ENCODE measurements around the gene MC1R.
"Not testable (repeated sequence)": the region's sequence is repeated elsewhere in the genome, so short reads cannot be mapped to it uniquely, and the experiment has no call there.

The MC1R gene

GRCh38 chr16:89931305-89931896 is 12.7 kb downstream of the MC1R start:
- no peaks in the 10 kb centered on the region for H3K4me1 ChIP-seq (ENCODE audit: insufficient read depth, low read length)
- no peak overlapping the region for H3K4me3 ChIP-seq (ENCODE audit: low read length)
- H3K36me3 ChIP-seq (ENCODE audit: insufficient read depth, low read depth, low read length), result peaks cover 64% of the 10 kb centered on the region
- no peak overlapping the region for H3K27ac ChIP-seq (ENCODE audit: low read length)
- H3K9ac ChIP-seq (ENCODE audit: low read depth, low read length), result no peak overlapping the region
- no peaks in the 10 kb centered on the region for H3K9me3 ChIP-seq (ENCODE audit: insufficient read depth, low read depth, low read length)
- no peaks in the 10 kb centered on the region for H3K27me3 ChIP-seq (ENCODE audit: insufficient read depth, low read length)

- Histone ChIP-seq H3K4me1 (ENCODE audit: insufficient read depth, low read length) (no peaks in the 10 kb centered on the region), H3K9me3 (ENCODE audit: insufficient read depth, low read depth, low read length) (no peaks in the 10 kb centered on the region), H3K36me3 (ENCODE audit: insufficient read depth, low read depth, low read length) (peaks cover 64% of the 10 kb centered on the region), H3K4me3 (ENCODE audit: low read length) (no peak overlapping the region), H3K9ac (ENCODE audit: low read depth, low read length) (no peak overlapping the region), H3K27me3 (ENCODE audit: insufficient read depth, low read length) (no peaks in the 10 kb centered on the region), H3K27ac (ENCODE audit: low read length) (no peak overlapping the region)
These were observed 13.3 kb downstream of the MC1R start for GRCh38 chr16:89931964-89932363.

- not testable (repeated sequence) for H3K27ac ChIP-seq (ENCODE audit: low read length); H3K27me3 ChIP-seq (ENCODE audit: insufficient read depth, low read length); H3K9ac ChIP-seq (ENCODE audit: low read depth, low read length); H3K4me3 ChIP-seq (ENCODE audit: low read length); H3K4me1 ChIP-seq (ENCODE audit: insufficient read depth, low read length); H3K9me3 ChIP-seq (ENCODE audit: insufficient read depth, low read depth, low read length)
- peaks cover 58% of the 10 kb centered on the region for H3K36me3 ChIP-seq (ENCODE audit: insufficient read depth, low read depth, low read length)
These were observed 15.4 kb downstream of the MC1R start for GRCh38 chr16:89934019-89934418.

DNA sequence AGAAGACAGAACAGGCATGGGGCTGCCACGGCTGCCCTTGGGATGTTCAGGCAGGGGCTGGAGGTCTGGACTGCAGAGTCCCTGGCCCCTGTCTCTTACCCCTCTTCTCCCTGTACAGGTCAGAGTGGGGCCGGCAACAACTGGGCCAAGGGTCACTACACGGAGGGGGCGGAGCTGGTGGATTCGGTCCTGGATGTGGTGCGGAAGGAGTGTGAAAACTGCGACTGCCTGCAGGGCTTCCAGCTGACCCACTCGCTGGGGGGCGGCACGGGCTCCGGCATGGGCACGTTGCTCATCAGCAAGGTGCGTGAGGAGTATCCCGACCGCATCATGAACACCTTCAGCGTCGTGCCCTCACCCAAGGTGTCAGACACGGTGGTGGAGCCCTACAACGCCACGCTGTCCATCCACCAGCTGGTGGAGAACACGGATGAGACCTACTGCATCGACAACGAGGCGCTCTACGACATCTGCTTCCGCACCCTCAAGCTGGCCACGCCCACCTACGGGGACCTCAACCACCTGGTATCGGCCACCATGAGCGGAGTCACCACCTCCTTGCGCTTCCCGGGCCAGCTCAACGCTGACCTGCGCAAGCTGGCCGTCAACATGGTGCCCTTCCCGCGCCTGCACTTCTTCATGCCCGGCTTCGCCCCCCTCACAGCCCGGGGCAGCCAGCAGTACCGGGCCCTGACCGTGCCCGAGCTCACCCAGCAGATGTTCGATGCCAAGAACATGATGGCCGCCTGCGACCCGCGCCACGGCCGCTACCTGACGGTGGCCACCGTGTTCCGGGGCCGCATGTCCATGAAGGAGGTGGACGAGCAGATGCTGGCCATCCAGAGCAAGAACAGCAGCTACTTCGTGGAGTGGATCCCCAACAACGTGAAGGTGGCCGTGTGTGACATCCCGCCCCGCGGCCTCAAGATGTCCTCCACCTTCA is 16.2 kb downstream of the MC1R start:
- Histone ChIP-seq H3K36me3 (ENCODE audit: insufficient read depth, low read depth, low read length) (peaks cover 50% of the 10 kb centered on the region), H3K9ac (ENCODE audit: low read depth, low read length) (no peak overlapping the region), H3K4me1 (ENCODE audit: insufficient read depth, low read length) (no peaks in the 10 kb centered on the region), H3K4me3 (ENCODE audit: low read length) (no peak overlapping the region), H3K27me3 (ENCODE audit: insufficient read depth, low read length) (no peaks in the 10 kb centered on the region), H3K9me3 (ENCODE audit: insufficient read depth, low read depth, low read length) (no peaks in the 10 kb centered on the region), H3K27ac (ENCODE audit: low read length) (no peak overlapping the region)

DNA sequence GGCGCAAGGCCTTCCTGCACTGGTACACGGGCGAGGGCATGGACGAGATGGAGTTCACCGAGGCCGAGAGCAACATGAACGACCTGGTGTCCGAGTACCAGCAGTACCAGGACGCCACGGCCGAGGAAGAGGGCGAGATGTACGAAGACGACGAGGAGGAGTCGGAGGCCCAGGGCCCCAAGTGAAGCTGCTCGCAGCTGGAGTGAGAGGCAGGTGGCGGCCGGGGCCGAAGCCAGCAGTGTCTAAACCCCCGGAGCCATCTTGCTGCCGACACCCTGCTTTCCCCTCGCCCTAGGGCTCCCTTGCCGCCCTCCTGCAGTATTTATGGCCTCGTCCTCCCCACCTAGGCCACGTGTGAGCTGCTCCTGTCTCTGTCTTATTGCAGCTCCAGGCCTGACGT is 17.0 kb downstream of the MC1R start:
- H3K9me3 ChIP-seq (ENCODE audit: insufficient read depth, low read depth, low read length); H3K27ac ChIP-seq (ENCODE audit: low read length); H3K4me1 ChIP-seq (ENCODE audit: insufficient read depth, low read length); H3K27me3 ChIP-seq (ENCODE audit: insufficient read depth, low read length); H3K9ac ChIP-seq (ENCODE audit: low read depth, low read length); H3K4me3 ChIP-seq (ENCODE audit: low read length): not testable (repeated sequence)
- H3K36me3 ChIP-seq (ENCODE audit: insufficient read depth, low read depth, low read length), result peaks cover 48% of the 10 kb centered on the region

GRCh38 chr16:89936034-89936433 is 17.4 kb downstream of the MC1R start:
- Histone ChIP-seq H3K27me3 (ENCODE audit: insufficient read depth, low read length) (no peaks in the 10 kb centered on the region), H3K9me3 (ENCODE audit: insufficient read depth, low read depth, low read length) (no peaks in the 10 kb centered on the region), H3K27ac (ENCODE audit: low read length) (no peak overlapping the region), H3K4me1 (ENCODE audit: insufficient read depth, low read length) (no peaks in the 10 kb centered on the region), H3K36me3 (ENCODE audit: insufficient read depth, low read depth, low read length) (peaks cover 46% of the 10 kb centered on the region), H3K9ac (ENCODE audit: low read depth, low read length) (no peak overlapping the region), H3K4me3 (ENCODE audit: low read length) (no peak overlapping the region)

- Histone ChIP-seq H3K4me1 (ENCODE audit: insufficient read depth, low read length) (no peaks in the 10 kb centered on the region), H3K9me3 (ENCODE audit: insufficient read depth, low read depth, low read length) (no peaks in the 10 kb centered on the region), H3K9ac (ENCODE audit: low read depth, low read length) (no peak overlapping the region), H3K36me3 (ENCODE audit: insufficient read depth, low read depth, low read length) (peaks cover 42% of the 10 kb centered on the region), H3K4me3 (ENCODE audit: low read length) (no peak overlapping the region), H3K27me3 (ENCODE audit: insufficient read depth, low read length) (no peaks in the 10 kb centered on the region), H3K27ac (ENCODE audit: low read length) (no peak overlapping the region)
These were observed 17.8 kb downstream of the MC1R start for GRCh38 chr16:89936508-89936907.

DNA sequence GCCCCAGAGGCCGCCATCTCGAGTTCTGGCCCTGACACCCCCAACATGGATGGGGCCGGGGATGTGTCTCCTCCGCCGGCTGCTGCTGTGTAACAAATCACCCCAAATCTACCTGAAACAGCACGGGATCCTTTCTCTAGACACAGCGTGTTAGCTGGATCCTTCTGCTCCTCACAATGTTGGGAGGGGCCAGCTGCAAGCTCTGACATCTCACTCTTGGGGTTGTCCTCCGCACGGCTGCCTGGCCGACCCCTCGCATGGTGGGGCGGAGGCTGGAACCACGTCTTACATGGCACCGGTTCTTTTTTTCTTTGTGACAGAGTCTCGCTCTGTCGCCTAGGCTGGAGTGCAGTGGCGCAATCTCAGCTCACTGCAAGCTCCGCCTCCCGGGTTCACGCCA is 18.3 kb downstream of the MC1R start:
- Histone ChIP-seq H3K27ac (ENCODE audit: low read length) (no peak overlapping the region), H3K4me3 (ENCODE audit: low read length) (no peak overlapping the region), H3K36me3 (ENCODE audit: insufficient read depth, low read depth, low read length) (peaks cover 37% of the 10 kb centered on the region), H3K4me1 (ENCODE audit: insufficient read depth, low read length) (no peaks in the 10 kb centered on the region), H3K27me3 (ENCODE audit: insufficient read depth, low read length) (no peaks in the 10 kb centered on the region), H3K9me3 (ENCODE audit: insufficient read depth, low read depth, low read length) (no peaks in the 10 kb centered on the region), H3K9ac (ENCODE audit: low read depth, low read length) (no peak overlapping the region)

DNA sequence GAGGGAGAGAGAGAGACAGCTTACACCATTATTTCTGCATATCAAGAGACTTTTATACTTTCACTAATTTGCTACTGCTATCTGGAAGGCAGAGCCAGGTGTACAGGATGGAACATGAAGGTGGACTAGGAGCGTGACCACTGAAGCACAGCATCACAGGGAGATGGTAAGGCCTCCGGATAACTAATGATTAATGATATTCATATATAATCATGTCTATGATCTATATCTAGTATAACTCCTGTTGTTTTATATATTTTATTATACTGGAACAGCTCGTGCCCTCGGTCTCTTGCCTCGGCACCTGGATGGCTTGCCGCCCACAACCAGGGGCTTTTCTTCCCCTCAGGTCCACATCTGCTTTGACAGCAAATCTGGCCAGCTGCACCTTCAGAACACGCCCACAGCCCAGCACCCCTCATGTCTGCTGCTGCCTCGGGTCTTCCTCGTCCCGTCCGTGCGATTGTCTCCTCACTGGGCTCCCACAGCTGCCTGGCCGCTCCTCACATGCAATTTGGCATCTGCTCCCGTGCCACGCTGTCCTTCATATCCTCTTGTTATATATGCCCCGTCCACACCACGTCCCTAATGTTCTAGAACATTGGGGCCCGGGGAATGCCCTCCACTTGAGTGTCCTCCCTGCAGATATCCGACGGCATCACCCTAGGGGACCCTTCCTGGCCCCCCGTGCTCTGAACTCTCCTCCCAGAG is 19.7 kb downstream of the MC1R start:
- peaks cover 23% of the 10 kb centered on the region for H3K36me3 ChIP-seq (ENCODE audit: insufficient read depth, low read depth, low read length)
- H3K9ac ChIP-seq (ENCODE audit: low read depth, low read length), result no peak overlapping the region
- H3K4me3 ChIP-seq (ENCODE audit: low read length), result no peak overlapping the region
- H3K27me3 ChIP-seq (ENCODE audit: insufficient read depth, low read length), result no peaks in the 10 kb centered on the region
- H3K9me3 ChIP-seq (ENCODE audit: insufficient read depth, low read depth, low read length), result no peaks in the 10 kb centered on the region
- H3K4me1 ChIP-seq (ENCODE audit: insufficient read depth, low read length), result no peaks in the 10 kb centered on the region
- H3K27ac ChIP-seq (ENCODE audit: low read length), result no peak overlapping the region

DNA sequence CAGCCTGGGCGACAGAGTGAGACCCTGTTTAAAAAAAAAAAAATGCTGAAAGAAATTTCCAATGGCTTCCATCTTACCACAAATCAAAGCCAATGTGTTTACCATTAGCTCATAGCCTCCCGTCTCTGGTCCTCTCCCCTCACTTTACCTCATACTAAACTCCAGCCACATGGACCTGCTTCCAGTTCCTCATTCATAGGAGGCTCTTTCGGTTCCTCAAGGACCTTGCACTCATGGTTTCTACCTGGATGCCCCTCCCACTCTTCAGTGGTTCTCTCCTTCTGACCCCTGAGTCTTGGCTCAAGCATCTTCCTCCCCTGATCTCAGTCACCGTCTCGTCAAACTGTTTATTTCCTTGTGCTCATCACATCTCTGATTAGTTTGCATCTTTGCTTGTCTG is 26.1 kb downstream of the MC1R start:
- H3K9me3 ChIP-seq (ENCODE audit: insufficient read depth, low read depth, low read length), result no peaks in the 10 kb centered on the region

GRCh38 chr16:89945654-89946053 is 27.0 kb downstream of the MC1R start:
- no peak overlapping the region for H3K4me3 ChIP-seq (ENCODE audit: low read length)
- H3K4me1 ChIP-seq (ENCODE audit: insufficient read depth, low read length), result no peaks in the 10 kb centered on the region
- H3K9me3 ChIP-seq (ENCODE audit: insufficient read depth, low read depth, low read length), result no peaks in the 10 kb centered on the region
- no peaks in the 10 kb centered on the region for H3K36me3 ChIP-seq (ENCODE audit: insufficient read depth, low read depth, low read length)
- no peak overlapping the region for H3K9ac ChIP-seq (ENCODE audit: low read depth, low read length)
- no peak overlapping the region for H3K27ac ChIP-seq (ENCODE audit: low read length)
- H3K27me3 ChIP-seq (ENCODE audit: insufficient read depth, low read length), result peaks cover 42% of the 10 kb centered on the region

More for the DNA sequence above, 26.1 kb downstream of the MC1R start:
- no peaks in the 10 kb centered on the region for H3K36me3 ChIP-seq (ENCODE audit: insufficient read depth, low read depth, low read length)
- H3K9ac ChIP-seq (ENCODE audit: low read depth, low read length), result no peak overlapping the region
- no peak overlapping the region for H3K27ac ChIP-seq (ENCODE audit: low read length)
- H3K27me3 ChIP-seq (ENCODE audit: insufficient read depth, low read length), result peaks cover 39% of the 10 kb centered on the region
- no peaks in the 10 kb centered on the region for H3K4me1 ChIP-seq (ENCODE audit: insufficient read depth, low read length)
- H3K4me3 ChIP-seq (ENCODE audit: low read length), result no peak overlapping the region

All from iPS-20b (cell line).